ENCODE data around the gene LRRC28. TPM values are rescaled to one million over a fixed set of nuclear protein-coding genes. Genes with fewer than 3 reads are reported as not detected.

LRRC28 gene
- total and polyA plus RNA-seq, 2 donors (not counting 1 experiment from before 2014, with no cell fraction given): 20.1 to 23.8 TPM

- H3K79me2 ChIP-seq (ENCODE audit: control insufficient read depth, insufficient read depth, low read length): peaks cover 16% of the 10 kb centered on the region
- H3K9me3 ChIP-seq (ENCODE audit: control insufficient read depth, insufficient read depth, low read depth, low read length): no peaks in the 10 kb centered on the region
- no peak for DNase-seq (ENCODE audit: low read depth in 2 of 2)
- H3K4me1 ChIP-seq (ENCODE audit: control insufficient read depth, extremely low read depth, insufficient read depth, low read length): peaks cover 7% of the 10 kb centered on the region
- no peak overlapping the region for H3K9ac ChIP-seq (ENCODE audit: insufficient read depth, low read length)
- peak overlapping the region; percentile 95 for H3K27ac ChIP-seq (ENCODE audit: insufficient read depth, low read length)
- H3K4me2 ChIP-seq (ENCODE audit: extremely low read depth, insufficient read depth, low read length): peak overlapping the region; percentile 99
- H4K20me1 ChIP-seq (ENCODE audit: control insufficient read depth, extremely low read depth, insufficient read depth, low read length): no peaks in the 10 kb centered on the region
- H2AFZ ChIP-seq (ENCODE audit: low read length): no peak overlapping the region
- TF ChIP-seq CTCF (conservative IDR thresholded peaks at IDR 0.05 in 1 of 2, IDR thresholded peaks at IDR 0.05 in 1 of 2; ENCODE audit: low read depth in 1 of 2, low read length in 2 of 2) (no peak), EZH2 (IDR thresholded peaks at IDR 0.05; ENCODE audit: low read length, missing control alignments) (no peak)
- no peaks in the 10 kb centered on the region for H3K27me3 ChIP-seq (ENCODE audit: control insufficient read depth, insufficient read depth, low read length)
- H3K36me3 ChIP-seq (ENCODE audit: control insufficient read depth, insufficient read depth, low read length): no peaks in the 10 kb centered on the region
- peak overlapping the region; percentile 69 to 97 (median 90) for H3K4me3 ChIP-seq (replicated peaks in 1 of 4; ENCODE audit: control extremely low read depth in 1 of 4, insufficient read depth in 1 of 4, low read depth in 3 of 4, low read length in 4 of 4)
These were observed 1.3 kb upstream of the LRRC28 start for GRCh38 chr15:99250001-99250400.

GRCh38 chr15:99250494-99250856, 806 bp upstream of the LRRC28 start:
- Histone ChIP-seq H3K4me1 (ENCODE audit: control insufficient read depth, extremely low read depth, insufficient read depth, low read length) (peaks cover 7% of the 10 kb centered on the region), H2AFZ (ENCODE audit: low read length) (peak overlapping the region; percentile 88), H4K20me1 (ENCODE audit: control insufficient read depth, extremely low read depth, insufficient read depth, low read length) (no peaks in the 10 kb centered on the region), H3K27me3 (ENCODE audit: control insufficient read depth, insufficient read depth, low read length) (no peaks in the 10 kb centered on the region), H3K27ac (ENCODE audit: insufficient read depth, low read length) (peak overlapping the region; percentile 95), H3K9me3 (ENCODE audit: control insufficient read depth, insufficient read depth, low read depth, low read length) (no peaks in the 10 kb centered on the region), H3K36me3 (ENCODE audit: control insufficient read depth, insufficient read depth, low read length) (no peaks in the 10 kb centered on the region), H3K4me3 (replicated peaks in 1 of 4; ENCODE audit: control extremely low read depth in 1 of 4, insufficient read depth in 1 of 4, low read depth in 3 of 4, low read length in 4 of 4) (peak overlapping the region; percentile 69 to 97 (median 90)), H3K79me2 (ENCODE audit: control insufficient read depth, insufficient read depth, low read length) (peaks cover 16% of the 10 kb centered on the region), H3K9ac (ENCODE audit: insufficient read depth, low read length) (peak overlapping the region; percentile 79), H3K4me2 (ENCODE audit: extremely low read depth, insufficient read depth, low read length) (peak overlapping the region; percentile 99)
- no peak for TF ChIP-seq CTCF (conservative IDR thresholded peaks at IDR 0.05 in 1 of 2, IDR thresholded peaks at IDR 0.05 in 1 of 2; ENCODE audit: low read depth in 1 of 2, low read length in 2 of 2)
- no peak for TF ChIP-seq EZH2 (IDR thresholded peaks at IDR 0.05; ENCODE audit: low read length, missing control alignments)
- DNase-seq (ENCODE audit: low read depth in 2 of 2): no peak

DNA sequence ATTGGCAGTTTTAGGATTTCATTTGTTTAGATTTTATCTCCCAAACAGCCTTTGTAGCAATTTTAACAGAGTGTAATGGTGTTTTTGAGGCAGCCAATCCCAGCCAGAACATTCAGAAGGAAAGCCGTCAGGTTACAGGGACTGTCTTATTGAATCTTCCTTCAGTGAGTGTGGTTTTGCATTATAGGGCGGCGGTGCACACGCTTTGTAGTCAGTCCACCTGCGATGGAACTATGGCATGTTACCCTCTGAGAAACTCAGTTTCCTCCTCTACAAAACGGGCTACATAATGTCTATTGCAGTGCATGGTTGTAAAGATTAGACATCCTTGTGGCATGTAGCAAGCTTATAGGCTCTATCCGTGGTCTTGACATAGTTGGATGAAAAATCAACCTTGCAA, 1.0 kb downstream of the LRRC28 start:
- Histone ChIP-seq H3K4me2 (ENCODE audit: extremely low read depth, insufficient read depth, low read length) (peak overlapping the region; percentile 91), H3K27me3 (ENCODE audit: control insufficient read depth, insufficient read depth, low read length) (no peaks in the 10 kb centered on the region), H3K27ac (ENCODE audit: insufficient read depth, low read length) (no peak overlapping the region), H3K9ac (ENCODE audit: insufficient read depth, low read length) (no peak overlapping the region), H4K20me1 (ENCODE audit: control insufficient read depth, extremely low read depth, insufficient read depth, low read length) (no peaks in the 10 kb centered on the region), H3K9me3 (ENCODE audit: control insufficient read depth, insufficient read depth, low read depth, low read length) (no peaks in the 10 kb centered on the region), H3K36me3 (ENCODE audit: control insufficient read depth, insufficient read depth, low read length) (peaks cover 2% of the 10 kb centered on the region), H3K4me3 (replicated peaks in 1 of 4; ENCODE audit: control extremely low read depth in 1 of 4, insufficient read depth in 1 of 4, low read depth in 3 of 4, low read length in 4 of 4) (peak overlapping the region in 3 of 4 experiments; percentile 80 to 92 (median 86)), H3K4me1 (ENCODE audit: control insufficient read depth, extremely low read depth, insufficient read depth, low read length) (peaks cover 7% of the 10 kb centered on the region), H3K79me2 (ENCODE audit: control insufficient read depth, insufficient read depth, low read length) (peaks cover 11% of the 10 kb centered on the region), H2AFZ (ENCODE audit: low read length) (no peak overlapping the region)
- TF ChIP-seq EZH2 (IDR thresholded peaks at IDR 0.05; ENCODE audit: low read length, missing control alignments): no peak
- TF ChIP-seq CTCF (conservative IDR thresholded peaks at IDR 0.05 in 1 of 2, IDR thresholded peaks at IDR 0.05 in 1 of 2; ENCODE audit: low read depth in 1 of 2, low read length in 2 of 2): no peak
- no peak for DNase-seq (ENCODE audit: low read depth in 2 of 2)
